Prostate gland (tissue), 2 donors: ENCODE measurements around the gene C17orf67. TPM values are rescaled to one million over a fixed set of nuclear protein-coding genes. Genes with fewer than 3 reads are reported as not detected.

Source experiments
- DNase-seq: peaks from one replicate; pipeline ENCODE4 v3.0.0-alpha.2; 2019; ENCODE audit warnings: low spot score
- H3K27ac ChIP-seq, 2 donors: fragments of 200-600 bp; sonication (generic); 2 replicates each; pipeline ENCODE4 v1.5.1; 2017 to 2019
- H3K27me3 ChIP-seq: fragments of 200-600 bp; sonication (generic); replicated peaks from 2 replicates; pipeline ENCODE4 v1.5.1; 2019; ENCODE audit not compliant: insufficient read depth
- H3K36me3 ChIP-seq, 2 donors: fragments of 200-600 bp; sonication (generic); 1 replicate in 1 of 2; 2 replicates in 1 of 2; pipeline versions ENCODE4 v1.5.1 to v1.8.1; 2017 to 2019
- H3K4me1 ChIP-seq: fragments of 200-600 bp; sonication (generic); replicated peaks from 2 replicates; pipeline ENCODE4 v1.5.1; 2019
- H3K4me3 ChIP-seq, 2 donors: fragments of 200-600 bp; sonication (generic); 2 replicates each; pipeline ENCODE4 v1.5.1; 2017 to 2019
- H3K9me3 ChIP-seq: fragments of 200-600 bp; sonication (generic); 2 replicates; pipeline ENCODE4 v1.5.1; 2017
- CTCF ChIP-seq, 4 experiments: fragments of 200-600 bp in 2 of 4; fragments of 450-650 bp in 2 of 4; sonication (generic) in 2 of 4; IDR thresholded peaks; 1 replicate in 3 of 4; 2 replicates in 1 of 4; pipeline ENCODE4 v1.5.1; 2016 to 2019; ENCODE audit warnings: antibody characterized with exemption in 4 of 4, mild to moderate bottlenecking in 2 of 4, moderate library complexity in 2 of 4
- POLR2A ChIP-seq: fragments of 450-650 bp; IDR thresholded peaks from one replicate; pipeline ENCODE4 v1.6.1; 2016; ENCODE audit warnings: antibody characterized with exemption, mild to moderate bottlenecking
- POLR2AphosphoS5 ChIP-seq: sonication (generic); formaldehyde crosslinking; IDR thresholded peaks from one replicate; pipeline ENCODE4 v1.6.1; 2017; ENCODE audit warnings: antibody characterized with exemption
- WGBS: methylation state at CpG from one replicate; pipeline ENCODE4 v1.1.5; 2018; 5-methylcytosine and 5-hydroxymethylcytosine counted together
- intact Hi-C: fragments of 100-400 bp; cut with DNase I; formaldehyde crosslinking; loops from one replicate; pipeline ENCODE4 v1.14.2; 2022
- total RNA-seq, 2 donors: library from RNA; depleted of rRNA; stranded (reverse); fragments of >200 nt; gene quantifications; one replicate each; pipeline ENCODE4 v1.1.0, GENCODE V29; 2016

C17orf67 gene
- total RNA-seq, 2 donors from 2014 or later = 2.5 to 2.6 TPM

- no peak for DNase-seq
- TF ChIP-seq POLR2AphosphoS5 = no peak
- TF ChIP-seq POLR2A = no peak
- no peak for TF ChIP-seq CTCF (IDR thresholded peaks at IDR 0.05)
- Histone ChIP-seq H3K9me3 (no peaks in the 10 kb centered on the region), H3K27ac (no peak overlapping the region), H3K4me1 (peaks cover 12% of the 10 kb centered on the region), H3K27me3 (no peaks in the 10 kb centered on the region), H3K36me3 (no peaks in the 10 kb centered on the region), H3K4me3 (no peak overlapping the region)
- 88% methylated on average over 12 of the region's 12 CpGs for WGBS
- intact Hi-C loops = no loop called here
Observed at GRCh38 chr17:56810891-56811775, 22.6 kb downstream of the C17orf67 start.

- 85% methylated on average over 2 of the region's 2 CpGs for WGBS
- TF ChIP-seq CTCF (IDR thresholded peaks at IDR 0.05) (no peak), POLR2AphosphoS5 (no peak), POLR2A (no peak)
- DNase-seq = no peak
- H3K36me3 ChIP-seq = no peaks in the 10 kb centered on the region
- H3K9me3 ChIP-seq = no peaks in the 10 kb centered on the region
- no peak overlapping the region for H3K4me3 ChIP-seq
- no peak overlapping the region for H3K27ac ChIP-seq
- H3K27me3 ChIP-seq = no peaks in the 10 kb centered on the region
- intact Hi-C loops = no loop called here
- H3K4me1 ChIP-seq = peaks cover 13% of the 10 kb centered on the region
Observed at GRCh38 chr17:56810343-56810742, 23.4 kb downstream of the C17orf67 start.

GRCh38 chr17:56809820-56810179 is 23.9 kb downstream of the C17orf67 start:
- Histone ChIP-seq H3K27ac (no peak overlapping the region), H3K4me3 (no peak overlapping the region), H3K27me3 (no peaks in the 10 kb centered on the region), H3K4me1 (peaks cover 16% of the 10 kb centered on the region), H3K36me3 (no peaks in the 10 kb centered on the region), H3K9me3 (no peaks in the 10 kb centered on the region)
- whole genome bisulfite sequencing = 83% methylated on average over 1 of the region's 1 CpG
- no peak for DNase-seq
- intact Hi-C loops = no loop called here
- TF ChIP-seq POLR2A = no peak
- TF ChIP-seq CTCF (IDR thresholded peaks at IDR 0.05) = no peak
- TF ChIP-seq POLR2AphosphoS5 = no peak

- no peaks in the 10 kb centered on the region for H3K27me3 ChIP-seq
- H3K27ac ChIP-seq = peak overlapping the region in 1 of 2 donors; percentile 38
- no peaks in the 10 kb centered on the region for H3K36me3 ChIP-seq
- H3K4me3 ChIP-seq = no peak overlapping the region
- no peaks in the 10 kb centered on the region for H3K9me3 ChIP-seq
- no peak for DNase-seq
- intact Hi-C loops = no loop called here
- TF ChIP-seq POLR2AphosphoS5 = no peak
- no peak for TF ChIP-seq CTCF (IDR thresholded peaks at IDR 0.05)
- H3K4me1 ChIP-seq = peaks cover 21% of the 10 kb centered on the region
- 90% methylated on average over 9 of the region's 9 CpGs for WGBS
Observed at GRCh38 chr17:56809106-56809819, 24.5 kb downstream of the C17orf67 start.
